Globus pallidus (tissue), 1 donor: ENCODE results near the gene SLC2A6.

Source experiments
- DNase-seq: peaks from one replicate; pipeline ENCODE4 v3.0.0-alpha.2; 2015; ENCODE audit warnings: low spot score

The SLC2A6 gene

DNA sequence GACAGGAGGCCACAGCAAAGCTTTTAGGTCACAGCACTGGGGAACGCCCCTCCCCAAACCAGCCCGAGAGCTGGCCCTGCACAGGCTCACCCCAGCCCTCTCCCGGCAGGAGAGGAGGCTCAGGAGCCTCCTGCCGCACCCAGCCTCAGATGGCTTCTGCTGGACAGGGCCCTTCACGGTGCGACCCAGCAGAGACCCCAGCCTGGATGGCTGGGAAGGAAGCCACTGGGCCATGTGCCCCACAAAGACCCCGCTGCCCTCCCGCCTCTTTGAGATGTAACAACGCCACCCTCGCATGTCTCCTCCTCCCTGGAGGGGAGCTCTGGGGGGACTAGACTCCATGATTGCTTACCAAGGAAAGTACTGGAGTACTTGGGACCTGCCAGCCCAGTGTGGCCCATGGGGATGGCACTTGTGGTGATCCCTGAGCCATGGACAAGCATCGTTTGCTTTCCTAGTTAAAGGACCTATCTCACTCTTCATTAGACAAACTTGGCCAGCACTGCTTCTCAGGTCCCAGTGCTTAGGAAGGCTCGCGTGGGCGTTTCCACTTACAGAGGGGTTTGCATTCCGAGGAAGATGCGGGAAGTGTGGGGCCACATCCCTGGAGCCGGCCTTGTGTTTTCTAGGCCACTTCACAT, 36.8 kb upstream of the SLC2A6 start:
- no peak for DNase-seq

DNA sequence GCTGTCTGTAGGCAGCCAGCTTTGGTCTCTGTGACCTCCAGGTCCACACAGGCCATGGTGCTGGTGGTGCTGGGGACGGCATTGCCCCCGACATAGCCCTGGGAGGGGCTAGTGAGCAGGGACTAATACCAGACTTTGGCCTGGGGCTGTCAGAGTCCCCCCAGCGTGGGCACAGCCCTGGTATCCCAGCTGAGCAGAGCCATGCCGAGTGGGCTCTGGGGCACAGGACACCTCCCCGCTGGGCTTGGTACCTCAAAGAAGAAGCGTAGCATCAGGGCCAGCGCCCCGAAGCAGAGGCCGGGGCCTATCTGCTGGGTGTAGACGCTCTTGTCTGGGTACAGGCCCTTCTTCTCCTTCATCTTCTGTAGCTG, 36.3 kb upstream of the SLC2A6 start:
- DNase-seq: no peak

DNA sequence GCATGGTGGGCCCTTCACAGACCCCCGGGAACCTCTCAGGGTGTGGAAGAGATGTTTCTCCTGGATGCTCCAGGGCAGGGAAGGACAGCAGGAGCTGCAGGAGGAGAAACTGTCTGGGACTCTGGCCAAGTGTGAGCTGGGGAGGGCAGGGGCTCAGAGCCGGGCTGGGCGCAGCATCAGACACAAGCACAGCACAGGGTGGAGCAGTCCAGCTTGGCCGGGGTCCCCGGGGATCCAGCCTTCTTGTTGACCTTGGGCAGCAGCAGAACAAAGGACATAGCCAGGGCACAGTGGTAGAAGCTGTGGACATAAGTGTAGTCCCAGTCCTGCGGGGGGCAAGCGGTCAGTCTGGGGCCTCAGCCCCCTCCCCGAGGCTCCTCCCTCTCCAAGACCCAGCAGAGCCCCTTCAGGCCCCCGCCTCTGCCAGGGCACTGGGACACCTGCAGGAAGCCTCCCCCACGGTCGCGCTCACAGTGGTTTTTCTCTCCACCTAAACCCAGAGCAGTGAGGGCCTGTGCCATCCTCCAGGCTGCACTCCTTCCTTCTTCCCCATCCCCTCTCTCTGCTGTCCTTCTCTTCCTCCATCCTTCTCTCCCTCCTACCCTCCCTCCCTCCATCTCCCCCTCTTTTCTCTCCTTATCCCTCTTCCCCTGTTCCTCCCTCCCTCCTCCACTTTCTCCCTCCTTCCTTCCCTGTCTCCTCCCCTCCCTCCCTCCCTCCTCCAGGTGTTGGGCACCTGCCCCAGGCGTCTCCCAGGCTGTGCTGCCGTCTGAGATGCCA, 35.8 kb upstream of the SLC2A6 start:
- peak; percentile 83 for DNase-seq

DNA sequence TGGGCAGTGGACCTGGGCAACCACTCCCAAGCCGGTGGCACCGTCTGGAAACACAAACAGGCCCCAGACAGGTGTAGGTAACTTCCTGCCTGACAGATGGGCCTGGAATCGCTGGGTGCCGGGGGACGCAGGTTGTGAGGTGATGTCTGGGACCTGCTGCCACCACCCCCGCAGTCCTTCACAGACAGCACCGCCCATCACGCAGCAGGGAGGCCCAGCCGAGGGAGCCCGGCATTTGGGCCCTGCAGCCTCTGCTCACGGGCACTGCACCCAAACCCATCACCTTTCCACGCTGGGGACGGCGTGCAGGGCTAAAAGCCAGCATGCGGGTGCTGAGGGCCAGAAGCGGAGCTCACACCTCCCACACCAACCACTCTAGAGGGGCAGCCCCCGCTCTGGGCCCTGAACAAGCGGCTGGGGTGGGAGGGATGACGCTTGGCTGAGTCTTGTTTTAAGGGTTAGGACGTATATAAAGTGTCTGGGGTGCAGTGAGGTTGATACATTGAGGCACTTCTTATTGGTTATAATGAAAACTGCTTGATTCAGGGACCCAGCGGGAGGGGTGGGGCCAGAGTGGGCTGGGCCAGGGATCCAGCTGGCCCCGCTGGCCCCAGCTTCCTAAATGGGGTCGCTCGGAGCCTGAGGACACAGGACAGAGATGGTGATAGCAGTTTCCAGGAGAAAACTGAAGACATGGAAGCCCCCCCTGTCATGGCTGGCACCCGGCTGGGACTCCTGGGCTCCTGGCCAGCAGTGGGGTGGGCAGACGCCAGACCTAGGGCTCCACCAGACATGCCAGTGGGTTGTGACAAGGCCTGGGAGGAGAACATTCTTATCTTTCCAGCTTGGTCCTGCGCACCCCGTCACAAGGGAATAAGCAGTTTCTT, 34.6 kb upstream of the SLC2A6 start:
- DNase-seq: no peak

DNA sequence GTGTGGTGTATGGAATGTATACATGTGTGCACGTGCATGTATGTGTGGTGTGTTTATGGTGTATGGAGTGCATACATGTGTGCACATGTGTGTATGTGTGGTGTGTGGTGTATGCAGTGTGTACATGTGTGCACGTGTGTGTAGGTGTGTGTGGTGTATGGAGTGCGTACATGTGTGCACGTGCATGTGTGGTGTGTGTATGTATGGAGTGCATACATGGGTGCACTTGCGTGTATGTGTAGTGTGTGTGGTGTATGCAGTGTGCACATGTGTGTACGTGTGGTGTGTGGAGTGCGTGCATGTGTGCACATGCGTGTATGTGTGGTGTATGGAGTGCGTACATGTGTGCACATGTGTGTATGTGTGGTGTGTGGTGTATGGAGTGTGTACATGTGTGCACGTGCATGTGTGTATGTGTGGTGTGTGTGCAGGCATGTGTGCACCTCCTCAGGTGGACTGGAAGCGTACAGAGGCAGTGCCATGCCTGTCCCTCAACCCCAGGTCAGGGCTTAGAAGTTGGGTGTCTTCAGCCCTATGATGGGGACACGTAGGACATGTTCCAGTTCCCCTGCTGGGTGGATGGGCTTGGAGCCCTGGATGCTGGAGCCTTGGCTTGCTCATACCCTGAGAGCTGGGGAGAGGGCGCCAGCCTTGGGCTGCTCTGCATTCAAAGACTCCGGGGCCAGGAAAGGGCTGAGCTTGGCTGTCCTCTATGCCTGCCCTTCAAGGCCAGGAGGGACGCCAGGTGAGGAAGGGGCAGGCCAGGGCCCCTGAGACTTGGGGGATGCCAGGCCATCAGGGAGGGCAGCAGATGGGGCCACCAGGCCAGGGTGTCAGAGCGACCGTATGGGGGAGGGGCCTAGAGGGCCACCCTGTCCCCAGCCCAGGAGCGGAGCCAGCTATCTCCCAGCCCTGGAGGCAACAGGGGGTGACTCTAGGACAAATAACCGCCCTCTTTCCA, 33.6 kb upstream of the SLC2A6 start:
- DNase-seq: no peak

DNA sequence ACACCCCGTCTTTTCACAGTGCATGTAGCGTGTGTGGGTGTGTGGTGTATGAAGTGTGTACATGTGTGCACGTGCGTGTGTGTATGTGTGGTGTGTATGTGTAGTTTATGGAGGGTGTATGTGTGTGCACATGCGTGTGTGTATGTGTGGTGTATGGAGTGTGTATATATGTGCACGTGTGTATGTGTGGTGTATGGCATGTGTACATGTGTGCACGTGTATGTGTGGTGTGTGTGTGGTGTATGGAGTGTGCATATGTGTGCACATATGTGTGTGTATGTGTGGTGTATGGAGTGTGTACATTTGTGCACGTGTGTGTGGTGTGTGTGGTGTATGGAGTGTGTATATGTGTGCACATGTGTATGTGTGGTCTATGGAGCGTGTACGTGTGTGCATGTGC, 32.7 kb upstream of the SLC2A6 start:
- no peak for DNase-seq

DNA sequence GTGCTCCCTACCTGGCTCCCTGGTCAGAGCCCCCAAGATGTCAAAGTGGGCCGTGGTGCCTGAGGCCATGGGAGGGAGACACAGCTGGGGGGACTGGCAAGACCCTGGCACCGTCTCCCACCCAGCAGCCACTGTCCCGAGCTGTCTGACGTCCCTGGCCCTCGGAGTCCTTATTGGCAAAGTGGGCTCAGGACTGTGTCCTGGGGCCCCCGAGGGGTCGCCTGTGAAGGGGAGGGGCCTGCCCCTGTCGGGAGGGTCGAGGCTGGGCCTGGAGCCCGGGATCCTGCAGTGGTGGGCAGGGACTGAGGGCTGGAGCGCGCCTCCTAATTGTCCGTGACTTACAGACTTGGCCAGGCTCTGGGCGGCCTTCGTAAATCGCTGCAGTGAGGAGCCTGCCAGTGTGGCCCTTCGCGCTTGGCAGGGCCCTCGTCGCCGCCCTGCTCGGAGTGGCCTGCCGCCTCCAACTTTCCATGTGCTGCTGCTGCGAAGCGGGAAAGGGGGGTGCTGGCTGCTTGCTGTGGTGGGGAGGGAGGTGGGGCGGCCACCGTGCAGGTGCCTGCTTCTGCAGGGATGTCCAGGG, 32.1 kb upstream of the SLC2A6 start:
- DNase-seq: no peak

DNA sequence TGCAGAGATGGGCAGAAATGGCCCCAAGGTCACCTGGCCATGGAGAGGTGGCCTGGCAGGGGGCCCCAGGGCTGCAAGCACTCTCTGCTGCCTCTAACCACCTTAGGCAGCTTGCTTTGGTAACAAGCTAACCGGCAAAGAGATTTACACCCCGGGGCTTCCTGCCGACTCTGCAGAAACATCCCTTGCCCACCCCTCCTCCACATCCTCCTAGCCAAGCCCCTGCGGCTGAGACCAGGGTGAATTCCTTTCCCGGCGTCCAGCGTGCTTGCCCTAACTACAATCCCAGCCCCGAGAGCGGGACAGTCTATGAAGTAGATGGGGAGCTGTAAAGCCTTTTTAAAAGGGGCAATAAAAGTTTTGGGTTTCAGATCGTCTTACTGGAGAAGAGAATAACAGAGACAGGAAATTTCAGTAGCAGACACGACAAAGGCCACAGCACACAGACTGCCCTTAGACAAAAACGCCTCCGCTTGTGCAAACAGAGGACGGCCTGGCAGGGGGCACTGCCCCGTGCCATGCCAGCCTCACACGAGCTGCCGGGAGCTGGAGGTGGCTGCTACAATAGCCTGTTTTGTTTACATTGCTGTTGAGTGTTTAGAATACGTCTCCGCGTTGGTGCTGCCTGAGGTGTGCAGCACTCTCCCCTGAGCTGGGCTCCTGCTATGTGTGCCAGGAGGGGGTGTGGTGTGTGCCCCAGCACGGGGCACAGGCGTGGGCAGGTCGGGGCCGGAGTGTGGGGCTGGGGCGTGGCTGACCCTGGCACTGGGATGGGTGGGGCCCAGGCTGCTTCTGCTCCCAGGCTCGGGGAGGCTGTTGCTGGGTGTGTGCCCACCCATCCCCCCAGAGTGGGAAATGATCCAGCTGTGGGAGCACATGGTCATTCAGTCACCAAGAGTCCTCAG, 30.5 kb upstream of the SLC2A6 start:
- peak; percentile 77 for DNase-seq

DNA sequence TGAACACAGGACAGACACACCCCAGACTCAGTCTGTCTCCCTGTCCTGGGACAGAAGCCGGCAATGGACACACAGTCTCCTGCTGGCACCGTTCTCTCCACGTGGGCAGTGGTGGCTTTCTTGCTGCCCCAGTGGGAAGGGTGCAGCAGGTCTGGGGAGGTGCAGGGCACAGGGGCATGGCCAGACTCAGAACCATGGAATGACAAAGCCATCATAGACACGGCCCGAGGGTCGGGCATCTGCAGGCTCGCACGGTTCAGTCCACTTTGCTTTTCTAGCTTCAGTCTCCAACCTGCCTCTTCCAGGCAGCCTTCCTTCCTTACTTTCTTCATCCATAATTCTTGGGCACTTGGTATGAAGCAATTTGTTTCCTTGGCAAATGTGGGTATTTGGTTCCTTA, 29.1 kb upstream of the SLC2A6 start:
- no peak for DNase-seq

DNA sequence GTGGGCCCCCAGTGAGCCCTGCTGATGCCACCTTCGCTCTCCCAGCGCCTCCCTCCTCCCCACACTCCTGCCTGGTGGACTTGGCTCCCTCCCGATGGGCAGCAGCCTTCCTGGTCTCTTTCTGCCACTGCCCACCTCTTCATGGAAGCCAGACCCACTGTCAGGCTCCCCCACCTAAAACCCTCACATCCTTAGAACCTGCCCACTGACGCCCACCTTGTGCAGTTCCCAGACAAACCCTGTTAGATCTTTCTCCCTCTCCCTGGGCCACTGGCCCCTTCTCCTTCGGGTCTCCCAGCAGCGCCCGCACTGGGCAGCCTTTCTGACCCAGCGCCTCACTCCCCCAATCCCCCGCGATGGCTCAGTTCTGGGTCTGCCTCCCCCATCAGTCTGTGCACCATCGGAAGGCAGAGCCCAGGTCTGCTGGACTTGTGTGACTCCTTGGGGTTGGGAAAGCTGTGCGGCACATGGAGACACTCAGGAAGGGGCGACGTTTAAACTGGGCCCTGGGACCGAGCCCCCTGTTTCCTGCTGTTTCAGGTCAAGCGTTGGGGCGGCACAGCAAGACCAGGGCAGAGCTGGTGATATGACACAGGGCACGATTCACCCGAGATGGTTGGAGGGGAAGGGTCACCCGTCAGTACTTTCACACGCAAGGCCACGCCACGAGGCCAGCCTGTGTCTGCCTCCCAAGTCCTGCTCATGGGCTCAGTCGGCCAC, 28.5 kb upstream of the SLC2A6 start:
- no peak for DNase-seq

DNA sequence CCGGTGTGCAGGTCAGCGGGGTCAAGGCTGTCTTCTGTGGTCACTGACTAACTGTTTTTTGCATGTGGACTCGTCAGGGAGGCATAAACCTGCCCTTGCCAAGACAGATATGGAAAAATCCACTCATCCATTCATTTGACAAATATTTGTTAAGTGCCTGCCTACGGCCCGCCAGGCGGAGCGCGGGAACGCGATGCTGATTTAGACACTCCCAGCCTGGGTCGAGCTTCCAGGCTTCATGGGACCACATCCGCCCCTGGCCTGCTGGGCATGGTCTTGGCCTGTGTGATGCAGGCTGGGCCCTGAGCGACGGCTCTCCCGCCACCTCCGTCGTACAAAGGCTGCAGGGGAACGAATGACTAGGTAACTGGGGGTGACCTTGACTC, 27.7 kb upstream of the SLC2A6 start:
- no peak for DNase-seq

DNA sequence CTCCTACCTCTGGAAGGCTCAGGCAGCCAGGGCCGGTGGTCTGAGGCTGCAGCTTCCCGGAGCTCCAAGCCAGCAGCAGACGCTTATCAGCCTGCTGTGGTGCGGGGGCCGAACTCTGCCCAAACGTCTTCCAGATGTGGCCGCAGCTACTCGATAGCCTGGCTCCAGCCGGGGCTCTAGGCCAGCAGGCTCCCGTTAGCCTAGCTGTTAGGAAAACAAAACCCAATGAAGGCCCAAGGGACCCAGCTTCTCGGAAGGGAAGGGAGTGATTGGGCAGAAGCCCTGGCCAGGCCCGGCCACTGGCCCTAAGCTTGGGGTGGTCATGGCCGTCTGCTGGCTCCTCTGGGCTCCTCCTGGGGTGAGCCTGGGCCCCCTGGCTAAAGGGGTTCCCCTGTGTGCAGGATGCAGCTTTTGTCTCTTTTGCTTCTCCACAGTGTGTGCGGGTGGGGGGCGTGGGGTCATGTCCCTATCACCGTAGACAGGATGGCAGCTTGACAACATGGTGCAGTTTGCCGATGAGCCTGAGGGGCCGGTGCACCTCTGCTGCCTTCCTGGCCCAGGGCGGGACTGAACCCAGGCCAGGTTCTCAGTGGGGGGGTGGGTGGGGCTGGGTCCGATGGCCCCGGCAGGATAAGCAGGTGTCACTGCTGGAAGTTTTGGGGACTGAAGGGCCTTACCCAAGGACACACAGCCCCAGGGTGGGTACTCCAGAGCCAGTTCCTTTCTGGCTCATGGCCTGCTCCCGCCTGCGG, 27.2 kb upstream of the SLC2A6 start:
- no peak for DNase-seq

DNA sequence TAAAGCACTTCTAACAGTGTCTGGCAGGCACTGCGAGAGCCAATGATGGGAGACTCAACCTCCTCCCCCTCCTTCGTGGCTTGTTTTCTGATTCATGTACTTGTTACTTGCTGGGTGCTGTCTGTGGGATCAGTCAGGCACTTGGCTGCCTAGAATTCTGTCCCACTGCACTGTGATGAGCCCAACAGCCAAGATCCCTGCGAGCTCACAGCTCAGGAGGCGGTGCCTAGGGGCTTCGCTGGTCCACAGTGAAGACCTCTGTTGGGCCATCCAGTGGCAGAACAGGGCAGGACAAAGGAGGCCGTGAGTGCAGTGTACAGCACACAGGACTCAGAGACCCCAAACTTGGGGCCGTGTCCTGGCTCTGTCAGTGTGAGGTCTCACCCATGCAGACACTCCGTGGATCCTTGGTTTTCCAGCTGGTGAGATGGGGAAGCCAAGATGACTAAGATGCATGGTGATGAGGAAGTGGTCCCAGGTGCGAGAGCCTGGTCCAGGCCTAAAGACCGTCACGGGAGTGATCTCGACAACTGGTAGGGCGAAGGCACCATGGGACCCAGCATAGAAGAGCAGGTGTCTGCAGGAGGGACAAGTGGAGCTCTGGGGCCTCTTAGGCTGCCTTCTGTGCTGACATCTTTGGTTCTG, 26.4 kb upstream of the SLC2A6 start:
- no peak for DNase-seq

DNA sequence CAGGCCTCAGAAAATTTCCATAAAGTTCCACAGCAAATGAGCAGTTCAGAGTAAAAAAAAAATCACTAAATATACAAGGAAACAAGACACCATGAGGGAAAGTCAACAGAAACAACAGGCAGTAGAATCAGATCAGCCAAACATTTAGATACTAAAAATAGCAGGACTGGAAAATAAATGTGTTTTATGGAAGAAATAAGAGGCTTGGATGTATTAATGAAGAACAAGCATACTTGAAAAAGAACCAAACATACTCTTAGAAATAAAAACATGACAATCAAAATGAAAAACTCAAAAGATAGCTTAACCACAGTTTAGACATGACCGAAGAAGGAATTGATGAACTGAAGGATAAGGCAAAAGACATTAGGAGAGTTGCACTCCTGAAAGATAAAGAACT, 23.2 kb upstream of the SLC2A6 start:
- DNase-seq: no peak

DNA sequence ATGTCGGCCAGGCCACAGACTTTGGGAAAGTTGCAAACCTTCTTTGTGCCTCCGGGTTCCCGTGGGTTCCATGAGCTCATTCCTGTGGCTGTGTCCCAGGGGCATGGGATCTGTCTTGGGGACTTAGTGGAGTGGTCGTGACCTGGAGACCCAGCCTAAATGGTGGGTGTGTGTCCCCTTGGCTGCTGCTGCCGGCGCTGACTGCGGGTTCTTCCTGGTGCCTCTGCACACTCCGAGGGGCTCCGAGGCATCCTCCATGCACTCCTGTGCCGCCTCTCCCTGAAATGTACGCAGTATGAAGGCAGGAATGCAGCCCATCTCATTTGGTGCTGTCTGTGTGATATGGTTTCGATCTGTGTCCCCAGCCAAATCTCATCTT, 21.0 kb upstream of the SLC2A6 start:
- DNase-seq: no peak

DNA sequence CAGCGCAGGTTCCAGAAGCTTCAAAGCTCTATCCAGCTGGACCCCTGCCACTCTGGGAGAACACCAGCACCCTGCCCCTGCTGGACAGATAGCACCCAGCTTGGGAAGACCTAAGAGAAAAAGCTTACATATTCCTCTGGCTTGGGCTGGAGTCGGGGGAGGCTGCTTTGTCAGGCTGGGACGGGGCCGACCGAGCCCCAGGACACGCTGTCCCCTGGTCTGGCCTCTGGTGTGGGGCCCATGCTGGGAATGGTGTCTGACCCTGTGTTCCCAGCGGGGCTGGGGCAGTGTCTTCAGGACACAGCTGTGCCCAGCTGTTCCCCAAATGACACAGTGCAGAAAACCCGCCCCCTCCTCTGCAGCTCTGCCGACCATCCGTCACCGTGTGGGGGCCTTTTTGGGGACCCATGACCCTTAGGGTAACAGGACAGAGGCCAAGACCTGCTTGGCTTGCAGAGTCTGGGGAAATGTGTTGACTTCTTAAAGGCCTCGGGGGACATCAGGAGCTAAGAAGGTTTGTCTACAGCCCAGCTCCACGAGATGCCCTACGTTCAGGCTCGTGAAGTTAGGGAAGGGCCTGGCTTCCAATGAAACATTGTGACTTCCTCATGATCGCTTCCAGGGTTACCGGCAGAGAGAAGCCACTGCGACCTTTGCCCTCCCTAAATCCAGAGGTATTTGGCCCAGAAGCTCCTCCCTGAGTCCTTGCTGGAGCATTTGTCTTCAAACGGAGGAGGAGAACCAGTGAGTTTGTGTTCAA, 20.4 kb upstream of the SLC2A6 start:
- no peak for DNase-seq
